ENCODE results near the gene OR52A1.

DNA sequence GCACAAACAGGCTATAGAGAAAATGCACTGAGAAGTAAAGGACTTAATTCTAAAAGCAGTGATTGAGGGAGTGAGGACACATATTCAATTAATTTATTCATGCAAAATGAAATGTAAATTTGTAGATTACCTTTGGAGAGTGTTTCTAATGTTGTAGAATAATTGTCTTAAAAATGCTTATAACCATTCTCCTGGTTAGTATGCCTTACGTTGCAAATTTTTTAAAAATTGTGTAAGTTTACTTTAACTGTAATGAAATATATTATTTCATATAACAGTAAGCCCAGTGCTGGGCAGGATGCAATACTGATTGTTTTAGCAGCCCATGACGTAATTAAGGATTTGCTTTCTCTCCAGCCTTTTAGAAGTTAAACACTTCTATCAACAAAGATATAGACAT, 58.5 kb downstream of the OR52A1 start:
- TF ChIP-seq SP4 (IDR thresholded peaks at IDR 0.05; ENCODE audit: low read length), result no peak
- TF ChIP-seq EZH2 (IDR thresholded peaks at IDR 0.05; ENCODE audit: low read depth, low read length, severe bottlenecking), result no peak
- no peak for TF ChIP-seq SP2 (IDR thresholded peaks at IDR 0.05; ENCODE audit: low read length)
- no peak for TF ChIP-seq TCF12 (IDR thresholded peaks at IDR 0.05; ENCODE audit: low read depth, low read length)
- no peak for TF ChIP-seq SRF (IDR thresholded peaks at IDR 0.05; ENCODE audit: low read depth, low read length)
- TF ChIP-seq CTCF (IDR thresholded peaks at IDR 0.05; ENCODE audit: control extremely low read depth in 1 of 3, insufficient read depth in 1 of 3, low read depth in 1 of 3, low read length in 3 of 3), result no peak
- TF ChIP-seq GABPA (IDR thresholded peaks at IDR 0.05; ENCODE audit: borderline replicate concordance, insufficient read depth, low read length), result no peak
- no peak for TF ChIP-seq EGR1 (IDR thresholded peaks at IDR 0.05; ENCODE audit: borderline replicate concordance, low read depth, low read length)
- no peak for TF ChIP-seq GTF2F1 (IDR thresholded peaks at IDR 0.05; ENCODE audit: borderline replicate concordance, low read depth, low read length)
- TF ChIP-seq MAFK (IDR thresholded peaks at IDR 0.05; ENCODE audit: low read depth, low read length), result no peak
- TF ChIP-seq MAX (IDR thresholded peaks at IDR 0.05), result no peak
- no peak for TF ChIP-seq POLR2A (IDR thresholded peaks at IDR 0.05; ENCODE audit: control extremely low read depth in 1 of 2, low read depth in 2 of 2, low read length in 2 of 2)
- no peak for TF ChIP-seq POLR2AphosphoS5 (IDR thresholded peaks at IDR 0.05; ENCODE audit: low read depth, low read length)
- no peak for TF ChIP-seq FOSL1 (IDR thresholded peaks at IDR 0.05; ENCODE audit: insufficient read depth, low read depth, low read length)
